ENCODE results near the gene AGBL3.

DNA sequence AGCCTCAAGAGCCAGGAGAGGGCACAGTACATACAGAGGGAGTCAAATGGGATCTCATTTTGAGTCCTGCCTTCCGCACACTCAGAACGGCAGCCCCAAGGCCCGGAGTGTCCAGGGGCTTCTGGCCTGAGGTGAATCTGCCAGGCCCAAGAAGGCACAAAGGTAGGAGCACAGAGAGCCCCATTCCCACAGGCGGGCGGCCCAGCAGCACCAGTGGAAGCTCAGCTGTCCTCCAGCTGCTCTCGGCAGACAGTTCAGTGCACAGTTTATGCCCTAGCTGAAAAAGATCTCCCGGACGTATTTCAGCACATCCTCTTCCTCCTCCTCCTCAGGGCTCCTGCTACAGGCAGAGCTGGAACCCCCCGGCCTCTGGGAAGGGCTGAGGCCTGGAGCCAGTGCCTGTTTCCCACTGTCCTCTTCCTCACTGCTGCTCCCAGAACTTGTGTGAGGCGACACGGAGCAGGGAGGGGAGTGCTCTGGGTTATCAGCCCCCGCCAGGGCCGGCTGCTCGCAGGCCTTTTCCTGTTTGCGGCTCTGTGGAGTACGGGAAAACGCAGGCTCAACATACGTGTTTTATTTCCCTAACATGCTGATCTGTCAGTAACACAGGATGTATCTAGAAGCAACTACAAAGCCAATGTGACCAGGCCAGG is 180.2 kb downstream of the AGBL3 start:
- TF ChIP-seq YY1 (IDR thresholded peaks at IDR 0.05; ENCODE audit: insufficient read depth, insufficient read length) (no peak), ZNF274 (IDR thresholded peaks at IDR 0.05; ENCODE audit: low read depth, low read length) (no peak)
